ENCODE results near the gene RAPGEF1. TPM values are rescaled to one million over a fixed set of nuclear protein-coding genes. Genes with fewer than 3 reads are reported as not detected.
"Not testable (repeated sequence)": the region's sequence is repeated elsewhere in the genome, so short reads cannot be mapped to it uniquely, and the experiment has no call there.

Gene RAPGEF1
- total RNA-seq, 2 donors from 2014 or later, result 74.5 to 90.8 TPM

GRCh38 chr9:131717719-131718460 lies 22.0 kb downstream of the RAPGEF1 start:
- DNase-seq (ENCODE audit: low spot score), result no peak
- intact Hi-C loops (cut with DNase I), result no loop called here

GRCh38 chr9:131715906-131716305 lies 24.0 kb downstream of the RAPGEF1 start:
- intact Hi-C loops (cut with DNase I), result no loop called here
- DNase-seq (ENCODE audit: low spot score), result no peak

GRCh38 chr9:131714821-131715220 lies 25.1 kb downstream of the RAPGEF1 start:
- intact Hi-C loops (cut with DNase I), result no loop called here
- no peak for DNase-seq (ENCODE audit: low spot score)

- DNase-seq (ENCODE audit: low spot score), result peak; percentile 90
Measured at GRCh38 chr9:131714161-131714646, 25.7 kb downstream of the RAPGEF1 start.

GRCh38 chr9:131713016-131713415 lies 26.9 kb downstream of the RAPGEF1 start:
- intact Hi-C loops (cut with DNase I), result no loop called here
- no peak for DNase-seq (ENCODE audit: low spot score)

More at GRCh38 chr9:131714161-131714646, 25.7 kb downstream of the RAPGEF1 start:
- intact Hi-C loops (cut with DNase I), result no loop called here

- intact Hi-C loops (cut with DNase I), result no loop called here
- no peak for DNase-seq (ENCODE audit: low spot score)
Measured at GRCh38 chr9:131712151-131712716, 27.6 kb downstream of the RAPGEF1 start.

GRCh38 chr9:131709771-131710431 lies 30.0 kb downstream of the RAPGEF1 start:
- no peak for DNase-seq (ENCODE audit: low spot score)
- intact Hi-C loops (cut with DNase I), result no loop called here

- DNase-seq (ENCODE audit: low spot score); intact Hi-C loops (cut with DNase I): not testable (repeated sequence)
Measured at GRCh38 chr9:131709010-131709770, 30.7 kb downstream of the RAPGEF1 start.

- DNase-seq (ENCODE audit: low spot score), result peak; percentile 84
- intact Hi-C loops (cut with DNase I), result no loop called here
Measured at GRCh38 chr9:131708226-131709002, 31.5 kb downstream of the RAPGEF1 start.

- intact Hi-C loops (cut with DNase I), result no loop called here
- no peak for DNase-seq (ENCODE audit: low spot score)
Measured at GRCh38 chr9:131707733-131708157, 32.1 kb downstream of the RAPGEF1 start.

GRCh38 chr9:131707050-131707449 lies 32.8 kb downstream of the RAPGEF1 start:
- DNase-seq (ENCODE audit: low spot score), result no peak

GRCh38 chr9:131706608-131706970 lies 33.3 kb downstream of the RAPGEF1 start:
- intact Hi-C loops (cut with DNase I), result no loop called here

More at GRCh38 chr9:131707050-131707449, 32.8 kb downstream of the RAPGEF1 start:
- intact Hi-C loops (cut with DNase I), result no loop called here

GRCh38 chr9:131704988-131705387 lies 34.9 kb downstream of the RAPGEF1 start:
- DNase-seq (ENCODE audit: low spot score), result no peak
- intact Hi-C loops (cut with DNase I), result no loop called here

More at GRCh38 chr9:131706608-131706970, 33.3 kb downstream of the RAPGEF1 start:
- no peak for DNase-seq (ENCODE audit: low spot score)

- intact Hi-C loops (cut with DNase I), result no loop called here
- DNase-seq (ENCODE audit: low spot score), result no peak
Measured at GRCh38 chr9:131704141-131704983, 35.5 kb downstream of the RAPGEF1 start.

GRCh38 chr9:131703697-131704096 lies 36.2 kb downstream of the RAPGEF1 start:
- DNase-seq (ENCODE audit: low spot score), result no peak
- intact Hi-C loops (cut with DNase I), result no loop called here

GRCh38 chr9:131702911-131703310 lies 37.0 kb downstream of the RAPGEF1 start:
- no peak for DNase-seq (ENCODE audit: low spot score)
- intact Hi-C loops (cut with DNase I), result no loop called here

- no peak for DNase-seq (ENCODE audit: low spot score)
- intact Hi-C loops (cut with DNase I), result no loop called here
Measured at GRCh38 chr9:131701789-131702337, 38.0 kb downstream of the RAPGEF1 start.

- intact Hi-C loops (cut with DNase I), result no loop called here
- no peak for DNase-seq (ENCODE audit: low spot score)
Measured at GRCh38 chr9:131701436-131701781, 38.5 kb downstream of the RAPGEF1 start.

Measured in posterior vena cava (tissue), 2 donors.